ENCODE data around the gene FOXRED2.

FOXRED2 gene

DNA sequence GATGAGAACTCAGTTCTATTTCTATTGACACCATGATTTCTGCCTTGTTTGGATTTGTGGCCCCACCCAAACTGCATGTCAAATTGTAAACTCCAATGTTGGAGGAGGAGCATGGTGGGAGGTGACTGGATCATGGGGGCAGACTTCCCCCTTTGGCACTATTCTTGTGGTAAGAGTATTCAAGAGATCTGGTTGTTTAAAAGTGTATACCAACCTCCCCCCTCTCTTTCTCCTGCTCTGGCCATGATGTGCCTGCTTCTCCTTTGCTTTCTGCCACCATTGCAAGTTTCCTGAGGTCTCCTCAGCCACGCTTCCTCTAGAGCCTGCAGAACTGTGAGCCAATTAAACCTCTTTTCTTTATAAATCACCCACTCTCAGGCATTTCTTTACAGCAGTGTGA, 7.9 kb upstream of the FOXRED2 start:
- DNase-seq (ENCODE audit: low read depth) = no peak

DNA sequence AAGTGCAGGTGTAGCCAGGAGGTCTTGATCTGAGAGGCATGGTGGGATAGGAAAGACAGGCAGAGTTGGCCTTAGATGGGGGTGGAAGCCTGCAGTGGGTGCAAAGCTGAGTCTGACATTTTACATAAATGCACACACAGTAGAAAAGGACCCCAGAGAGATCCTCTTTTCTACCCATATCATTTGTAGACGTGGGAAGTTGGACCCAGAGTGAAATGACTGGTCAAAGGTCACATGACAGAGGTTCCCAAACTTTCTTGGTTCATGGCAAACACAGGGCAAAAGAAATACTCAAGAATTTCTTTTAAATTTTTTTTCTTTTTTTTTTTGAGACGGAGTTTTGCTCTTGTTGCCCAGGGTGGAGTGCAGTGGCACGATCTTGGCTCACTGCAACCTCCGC, 6.2 kb upstream of the FOXRED2 start:
- no peak for DNase-seq (ENCODE audit: low read depth)

GRCh38 chr22:36512333-36512732, 5.5 kb upstream of the FOXRED2 start:
- no peak for DNase-seq (ENCODE audit: low read depth)

DNA sequence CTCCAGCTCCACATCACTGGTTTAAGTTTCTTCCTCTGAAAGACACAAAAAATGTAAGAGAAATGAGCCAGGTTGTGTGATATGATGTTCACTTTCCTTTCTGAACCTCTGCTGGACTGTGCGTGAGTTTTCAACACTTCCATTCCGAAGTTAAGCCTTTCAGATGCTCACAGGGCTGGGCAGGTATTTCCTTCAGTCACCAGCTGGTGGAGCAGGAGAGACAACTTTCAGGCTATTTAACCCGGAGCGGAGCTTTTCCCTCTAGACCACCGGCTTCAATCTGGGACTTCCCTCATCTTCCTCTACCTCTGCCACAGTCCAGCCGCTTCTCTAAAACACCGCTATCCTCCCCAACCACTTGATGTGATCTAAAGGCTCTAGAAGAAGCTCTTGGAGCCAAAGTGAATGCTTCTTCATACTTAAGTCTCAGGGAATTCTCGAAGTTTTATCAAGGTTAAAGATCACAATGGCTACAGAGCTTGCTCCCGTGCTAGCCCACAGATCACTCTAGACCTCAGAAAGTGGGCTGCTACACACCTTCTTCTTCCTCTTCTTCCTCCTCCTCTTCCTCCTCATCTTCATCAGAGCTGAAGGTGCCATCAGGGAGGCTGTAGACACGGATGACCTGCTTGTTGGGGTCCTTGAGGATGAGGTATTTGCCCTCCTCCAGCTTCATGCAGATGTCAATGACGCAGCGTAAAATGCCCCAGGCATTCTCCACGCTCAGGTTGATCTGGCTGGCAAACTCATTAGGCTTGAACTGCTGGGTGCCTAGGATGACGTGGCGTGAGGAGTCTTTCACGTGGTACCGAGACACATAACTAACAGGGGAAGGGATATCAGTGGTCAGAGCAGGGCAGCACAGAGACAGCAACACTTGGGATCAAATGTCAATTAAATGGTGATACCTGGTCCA, 4.4 kb upstream of the FOXRED2 start:
- no peak for DNase-seq (ENCODE audit: low read depth)

DNA sequence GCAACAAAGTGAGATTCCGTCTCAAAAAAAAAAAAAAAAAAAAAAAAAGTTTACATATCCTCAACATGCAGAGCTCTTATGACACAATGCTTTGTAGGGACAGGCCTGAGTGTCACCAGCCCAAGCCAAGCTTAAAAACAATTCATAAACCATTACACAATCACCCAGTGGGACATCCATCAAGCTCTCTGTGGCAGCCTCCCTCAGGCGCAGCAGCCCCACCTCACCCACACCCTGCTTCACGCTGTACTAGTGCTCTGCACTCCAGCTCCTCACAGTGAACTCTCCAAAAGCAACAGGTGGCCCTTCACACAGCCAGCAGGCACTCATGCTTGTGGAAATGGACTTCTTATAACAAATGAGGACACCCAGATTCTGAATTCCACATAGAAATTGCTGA, 3.5 kb upstream of the FOXRED2 start:
- DNase-seq (ENCODE audit: low read depth) = no peak

GRCh38 chr22:36507518-36508010, 724 bp upstream of the FOXRED2 start:
- no peak for DNase-seq (ENCODE audit: low read depth)

DNA sequence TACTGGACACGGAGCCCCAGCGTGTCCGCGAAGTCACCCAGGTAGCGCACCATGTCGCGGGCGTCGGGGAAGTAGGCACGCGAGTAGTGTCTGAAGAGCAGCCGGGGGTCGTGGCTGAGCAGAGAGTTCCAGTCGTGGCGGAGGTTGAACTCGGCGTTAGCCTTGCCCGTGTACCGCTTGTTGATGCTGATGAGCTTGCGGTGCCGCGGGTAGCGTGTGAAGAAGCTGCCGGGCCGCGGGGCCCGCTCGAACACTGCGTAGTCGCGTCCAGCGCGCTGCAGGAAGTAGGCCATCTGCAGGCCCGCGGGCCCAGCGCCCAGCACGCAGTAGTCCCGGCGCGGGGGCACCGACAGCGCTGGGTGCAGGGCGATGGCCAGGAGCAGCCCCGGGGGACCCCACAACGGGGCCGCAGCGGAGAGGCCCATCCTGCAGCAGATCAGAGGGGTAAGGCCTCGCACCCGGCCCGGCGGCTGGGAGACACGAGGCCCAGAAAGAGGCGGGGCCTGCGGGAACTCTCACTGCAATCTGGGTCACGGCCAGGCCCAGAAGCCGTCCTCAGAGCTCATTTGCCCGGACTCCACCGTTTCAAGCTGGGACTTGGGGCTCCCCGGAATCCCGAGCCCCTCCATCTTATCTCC, 723 bp downstream of the FOXRED2 start:
- no peak for DNase-seq (ENCODE audit: low read depth)

DNA sequence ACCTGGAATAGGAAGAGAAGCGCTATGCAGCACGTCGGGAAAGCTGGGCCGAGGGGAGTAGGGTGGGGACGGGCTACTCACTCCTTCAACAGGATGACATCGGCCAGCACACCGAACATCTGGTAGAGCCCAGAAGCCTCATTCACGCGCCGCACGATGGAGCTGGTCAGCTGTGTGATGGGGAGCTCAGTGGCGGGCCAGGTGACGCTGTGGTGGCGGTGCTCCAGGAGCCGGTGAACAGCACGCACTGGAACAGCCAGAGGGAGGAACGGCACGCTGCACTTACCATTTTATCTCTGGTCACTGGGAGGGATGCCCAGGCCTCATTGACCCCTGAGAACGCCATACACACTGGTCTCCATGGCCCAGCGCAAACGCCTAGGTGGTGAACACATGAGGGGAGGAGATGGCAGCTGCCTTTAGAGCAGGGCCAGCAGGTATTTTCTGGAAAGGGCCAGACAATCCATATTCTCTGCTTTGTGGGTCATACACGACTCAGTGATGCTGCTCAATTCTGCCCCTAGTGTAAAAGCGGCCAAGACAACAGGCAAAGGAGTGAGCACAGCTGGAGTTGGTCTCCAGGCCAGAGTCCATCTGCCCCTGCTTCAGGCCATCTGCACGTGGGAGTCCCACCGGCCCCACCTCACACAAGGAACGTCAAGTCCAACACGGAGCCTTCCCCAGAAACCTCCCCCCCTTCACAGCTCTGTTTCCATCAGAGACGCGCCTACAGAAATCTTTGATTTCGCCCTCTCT, 8.8 kb downstream of the FOXRED2 start:
- DNase-seq (ENCODE audit: low read depth) = no peak

- no peak for DNase-seq (ENCODE audit: low read depth)
These were observed 13.1 kb downstream of the FOXRED2 start for GRCh38 chr22:36493690-36494110.

GRCh38 chr22:36492109-36492508, 14.7 kb downstream of the FOXRED2 start:
- DNase-seq (ENCODE audit: low read depth) = no peak

- no peak for DNase-seq (ENCODE audit: low read depth)
These were observed 15.7 kb downstream of the FOXRED2 start for GRCh38 chr22:36491155-36491554.

- DNase-seq (ENCODE audit: low read depth) = peak; percentile 38
These were observed 20.0 kb downstream of the FOXRED2 start for GRCh38 chr22:36486619-36487384.

DNA sequence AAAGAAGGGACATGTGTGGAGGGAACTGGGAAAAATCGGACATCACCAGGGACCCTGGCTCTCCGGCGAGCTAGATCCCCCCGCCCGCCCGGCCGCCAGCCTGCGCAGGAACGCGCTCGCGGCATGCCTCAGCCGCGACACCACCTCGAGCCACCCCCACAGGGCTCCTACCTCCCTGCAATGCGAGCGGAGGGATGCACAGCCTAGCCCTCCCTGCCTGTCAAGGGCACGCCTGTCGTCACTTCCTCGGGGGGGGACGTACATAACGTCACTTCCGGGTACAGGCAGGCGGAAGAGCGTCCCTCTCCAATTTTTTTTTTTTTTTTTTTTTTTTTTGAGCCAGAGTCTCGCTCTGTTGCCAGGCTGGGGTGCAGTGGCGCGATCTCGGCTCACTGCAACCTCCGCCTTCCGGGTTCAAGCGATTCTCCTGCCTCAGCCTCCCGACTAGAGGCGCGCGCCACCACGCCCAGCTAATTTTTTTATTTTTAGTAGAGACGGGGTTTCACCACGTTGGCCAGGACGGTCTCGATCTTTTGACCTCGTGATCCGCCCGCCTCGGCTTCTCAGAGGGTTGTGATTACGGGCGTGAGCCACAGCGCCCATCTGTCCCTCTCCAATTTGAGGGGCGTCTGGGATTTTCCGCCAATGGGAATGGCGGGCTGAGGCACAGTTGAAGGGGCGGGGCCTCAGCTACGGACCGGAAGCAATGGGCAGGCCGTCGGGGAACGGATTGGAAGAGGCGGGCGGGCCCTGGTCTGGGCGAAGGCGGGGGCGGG, 25.3 kb downstream of the FOXRED2 start, which contains the start of gene TXN2:
Gene TXN2 (minus strand): TSS at position 248 of the 776 bp plus-strand sequence. CDS start 803 bp downstream, outside the sequence.
- peak; percentile 91 for DNase-seq (ENCODE audit: low read depth)

- DNase-seq (ENCODE audit: low read depth) = no peak
These were observed 25.9 kb downstream of the FOXRED2 start for GRCh38 chr22:36480941-36481392.

DNA sequence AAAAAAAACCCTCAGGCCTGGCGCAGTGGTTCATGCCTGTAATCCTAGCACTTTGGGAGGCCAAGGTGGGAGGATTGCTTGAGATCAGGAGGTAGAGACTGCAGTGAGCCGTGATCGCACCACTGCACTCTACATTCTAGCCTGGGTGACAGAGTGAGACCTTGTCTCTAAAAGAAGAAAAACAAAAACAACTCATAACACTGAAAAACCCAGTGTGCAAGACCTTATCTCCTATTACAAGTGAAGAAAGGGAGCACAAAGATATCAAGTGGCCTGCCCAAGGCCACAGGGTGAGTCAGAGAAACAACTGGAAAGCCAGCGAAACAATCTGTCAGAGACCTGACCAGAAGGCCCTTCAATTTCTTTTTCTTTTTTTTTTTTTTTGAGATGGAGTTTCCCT, 27.9 kb downstream of the FOXRED2 start:
- no peak for DNase-seq (ENCODE audit: low read depth)

- no peak for DNase-seq (ENCODE audit: low read depth)
These were observed 31.5 kb downstream of the FOXRED2 start for GRCh38 chr22:36475341-36475740.

- no peak for DNase-seq (ENCODE audit: low read depth)
These were observed 34.2 kb downstream of the FOXRED2 start for GRCh38 chr22:36472689-36473088.

GRCh38 chr22:36471341-36471821, 35.5 kb downstream of the FOXRED2 start:
- no peak for DNase-seq (ENCODE audit: low read depth)

- no peak for DNase-seq (ENCODE audit: low read depth)
These were observed 35.9 kb downstream of the FOXRED2 start for GRCh38 chr22:36470994-36471331.

GRCh38 chr22:36470162-36470993, 36.5 kb downstream of the FOXRED2 start:
- peak; percentile 73 for DNase-seq (ENCODE audit: low read depth)

Data from activated T-helper 1 cell treated with Interleukin-2 at 50 U/mL for 16 hours (primary cell).